ENCODE results near the gene SPTBN1. TPM values are rescaled to one million over a fixed set of nuclear protein-coding genes. Genes with fewer than 3 reads are reported as not detected.

The SPTBN1 gene
- total and polyA plus RNA-seq, 2 of the 13 experiments (the other 11 are each of a cell fraction or from before 2014, with no cell fraction given) = 123 to 299 TPM

DNA sequence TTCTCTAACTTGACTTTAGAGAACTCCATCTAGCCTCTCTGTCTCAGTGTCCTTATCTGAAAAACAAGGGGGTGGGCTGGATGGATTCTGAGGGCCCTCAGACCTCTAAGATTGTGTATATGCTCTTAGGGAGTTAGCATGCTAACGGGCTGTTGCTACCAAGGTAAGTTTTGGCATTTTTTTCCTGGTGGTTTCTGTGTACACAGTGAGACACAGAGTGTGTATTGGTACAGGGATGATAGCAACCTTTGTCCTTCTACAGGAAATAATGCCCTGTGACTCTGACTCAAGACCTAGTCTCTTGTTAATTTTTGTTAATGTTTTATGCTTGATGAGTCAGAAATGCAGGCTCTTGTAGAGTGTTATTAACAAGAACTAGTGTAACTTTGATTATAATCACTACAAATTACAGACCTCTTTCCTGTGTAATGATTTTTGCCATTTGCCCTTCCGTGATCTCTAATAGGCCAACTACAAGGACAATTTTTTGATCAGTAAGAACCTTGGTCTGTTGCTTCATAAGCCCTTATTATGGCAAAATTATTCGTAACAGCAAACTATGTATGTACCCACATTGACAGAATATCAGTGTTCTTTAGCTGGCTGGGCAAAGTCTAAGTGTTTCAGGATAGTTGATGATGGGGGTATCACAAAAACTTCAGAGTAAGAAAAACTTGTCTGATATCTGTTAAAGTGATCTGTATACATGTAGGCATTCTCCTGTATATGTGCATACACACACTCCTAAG lies 89.7 kb downstream of the SPTBN1 start (continued):
- no peak for TF ChIP-seq NAIF1 (CRISPR knock-in tag; IDR thresholded peaks at IDR 0.05; ENCODE audit: borderline replicate concordance)
- TF ChIP-seq RBM22 (optimal IDR thresholded peaks at IDR 0.05; ENCODE audit: low read length) = no peak
- TF ChIP-seq, protein P1, sequence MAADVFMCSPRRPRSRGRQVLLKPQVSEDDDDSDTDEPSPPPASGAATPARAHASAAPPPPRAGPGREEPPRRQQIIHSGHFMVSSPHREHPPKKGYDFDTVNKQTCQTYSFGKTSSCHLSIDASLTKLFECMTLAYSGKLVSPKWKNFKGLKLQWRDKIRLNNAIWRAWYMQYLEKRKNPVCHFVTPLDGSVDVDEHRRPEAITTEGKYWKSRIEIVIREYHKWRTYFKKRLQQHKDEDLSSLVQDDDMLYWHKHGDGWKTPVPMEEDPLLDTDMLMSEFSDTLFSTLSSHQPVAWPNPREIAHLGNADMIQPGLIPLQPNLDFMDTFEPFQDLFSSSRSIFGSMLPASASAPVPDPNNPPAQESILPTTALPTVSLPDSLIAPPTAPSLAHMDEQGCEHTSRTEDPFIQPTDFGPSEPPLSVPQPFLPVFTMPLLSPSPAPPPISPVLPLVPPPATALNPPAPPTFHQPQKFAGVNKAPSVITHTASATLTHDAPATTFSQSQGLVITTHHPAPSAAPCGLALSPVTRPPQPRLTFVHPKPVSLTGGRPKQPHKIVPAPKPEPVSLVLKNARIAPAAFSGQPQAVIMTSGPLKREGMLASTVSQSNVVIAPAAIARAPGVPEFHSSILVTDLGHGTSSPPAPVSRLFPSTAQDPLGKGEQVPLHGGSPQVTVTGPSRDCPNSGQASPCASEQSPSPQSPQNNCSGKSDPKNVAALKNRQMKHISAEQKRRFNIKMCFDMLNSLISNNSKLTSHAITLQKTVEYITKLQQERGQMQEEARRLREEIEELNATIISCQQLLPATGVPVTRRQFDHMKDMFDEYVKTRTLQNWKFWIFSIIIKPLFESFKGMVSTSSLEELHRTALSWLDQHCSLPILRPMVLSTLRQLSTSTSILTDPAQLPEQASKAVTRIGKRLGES (CRISPR knock-in tag; IDR thresholded peaks at IDR 0.05; ENCODE audit: borderline replicate concordance) = no peak
- no peak for TF ChIP-seq RARG (CRISPR knock-in tag; IDR thresholded peaks at IDR 0.05; ENCODE audit: low read depth)
- no peak for TF ChIP-seq ZNF510 (CRISPR knock-in tag; IDR thresholded peaks at IDR 0.05; ENCODE audit: low read depth)
- no peak for TF ChIP-seq ZFX (CRISPR knock-in tag; IDR thresholded peaks at IDR 0.05; ENCODE audit: low read depth)
- TF ChIP-seq EP300 (IDR thresholded peaks at IDR 0.05; ENCODE audit: low read depth in 2 of 2, low read length in 2 of 2) = peak; percentile 92 to 95
- peak; percentile 83; the same call in 1 of the 2 replicates for TF ChIP-seq EP300 (CRISPR knock-in tag; IDR thresholded peaks at IDR 0.05; ENCODE audit: borderline replicate concordance)
- TF ChIP-seq, protein P2, sequence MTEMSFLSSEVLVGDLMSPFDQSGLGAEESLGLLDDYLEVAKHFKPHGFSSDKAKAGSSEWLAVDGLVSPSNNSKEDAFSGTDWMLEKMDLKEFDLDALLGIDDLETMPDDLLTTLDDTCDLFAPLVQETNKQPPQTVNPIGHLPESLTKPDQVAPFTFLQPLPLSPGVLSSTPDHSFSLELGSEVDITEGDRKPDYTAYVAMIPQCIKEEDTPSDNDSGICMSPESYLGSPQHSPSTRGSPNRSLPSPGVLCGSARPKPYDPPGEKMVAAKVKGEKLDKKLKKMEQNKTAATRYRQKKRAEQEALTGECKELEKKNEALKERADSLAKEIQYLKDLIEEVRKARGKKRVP (CRISPR knock-in tag; IDR thresholded peaks at IDR 0.05) = peak in 1 of 2 experiments; percentile 83; a peak in 2 of 4 replicates
- TF ChIP-seq, protein P3, sequence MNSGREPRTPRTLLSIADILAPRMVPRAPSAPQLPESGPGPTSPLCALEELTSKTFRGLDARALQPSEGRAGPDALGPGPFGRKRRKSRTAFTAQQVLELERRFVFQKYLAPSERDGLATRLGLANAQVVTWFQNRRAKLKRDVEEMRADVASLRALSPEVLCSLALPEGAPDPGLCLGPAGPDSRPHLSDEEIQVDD (CRISPR knock-in tag; IDR thresholded peaks at IDR 0.05; ENCODE audit: borderline replicate concordance) = no peak
- no peak for TF ChIP-seq KLF11 (CRISPR knock-in tag; IDR thresholded peaks at IDR 0.05)
- peak; percentile 87 for TF ChIP-seq TBX3 (IDR thresholded peaks at IDR 0.05; ENCODE audit: borderline replicate concordance)
- TF ChIP-seq ZBTB20 (CRISPR knock-in tag; IDR thresholded peaks at IDR 0.05; ENCODE audit: borderline replicate concordance, low read depth) = peak; percentile 79; the same call in 1 of the 2 replicates
- TF ChIP-seq ELF3 (CRISPR knock-in tag; IDR thresholded peaks at IDR 0.05) = peak; percentile 98
- no peak for TF ChIP-seq ZNF570 (CRISPR knock-in tag; IDR thresholded peaks at IDR 0.05; ENCODE audit: borderline replicate concordance)
- TF ChIP-seq ZBTB21 (CRISPR knock-in tag; IDR thresholded peaks at IDR 0.05) = no peak
- TF ChIP-seq ZNF12 (CRISPR knock-in tag; IDR thresholded peaks at IDR 0.05) = peak; percentile 86
- no peak for TF ChIP-seq ZFP90 (CRISPR knock-in tag; IDR thresholded peaks at IDR 0.05; ENCODE audit: borderline replicate concordance)
- TF ChIP-seq, protein P4, sequence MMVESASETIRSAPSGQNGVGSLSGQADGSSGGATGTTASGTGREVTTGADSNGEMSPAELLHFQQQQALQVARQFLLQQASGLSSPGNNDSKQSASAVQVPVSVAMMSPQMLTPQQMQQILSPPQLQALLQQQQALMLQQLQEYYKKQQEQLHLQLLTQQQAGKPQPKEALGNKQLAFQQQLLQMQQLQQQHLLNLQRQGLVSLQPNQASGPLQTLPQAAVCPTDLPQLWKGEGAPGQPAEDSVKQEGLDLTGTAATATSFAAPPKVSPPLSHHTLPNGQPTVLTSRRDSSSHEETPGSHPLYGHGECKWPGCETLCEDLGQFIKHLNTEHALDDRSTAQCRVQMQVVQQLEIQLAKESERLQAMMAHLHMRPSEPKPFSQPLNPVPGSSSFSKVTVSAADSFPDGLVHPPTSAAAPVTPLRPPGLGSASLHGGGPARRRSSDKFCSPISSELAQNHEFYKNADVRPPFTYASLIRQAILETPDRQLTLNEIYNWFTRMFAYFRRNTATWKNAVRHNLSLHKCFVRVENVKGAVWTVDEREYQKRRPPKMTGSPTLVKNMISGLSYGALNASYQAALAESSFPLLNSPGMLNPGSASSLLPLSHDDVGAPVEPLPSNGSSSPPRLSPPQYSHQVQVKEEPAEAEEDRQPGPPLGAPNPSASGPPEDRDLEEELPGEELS (CRISPR knock-in tag; IDR thresholded peaks at IDR 0.05) = peak; percentile 89
- TF ChIP-seq ISX (CRISPR knock-in tag; conservative IDR thresholded peaks at IDR 0.05) = no peak
